Mesendoderm (in vitro differentiated cells): ENCODE results near the gene B3GNT4.

ENCODE experiments used
- DNase-seq: peaks from one replicate; pipeline ENCODE4 v3.0.0; 2013
- H2AK5ac ChIP-seq: 2 replicates; pipeline ENCODE4 v1.6.1; 2013; ENCODE audit warnings: low read length, inconsistent platforms
- H2BK120ac ChIP-seq: 2 replicates; pipeline ENCODE4 v1.6.1; 2013; ENCODE audit warnings: low read depth, mild to moderate bottlenecking, low read length, moderate library complexity, mixed read lengths
- H2BK15ac ChIP-seq: replicated peaks from 2 replicates; pipeline ENCODE4 v1.6.1; 2013; ENCODE audit warnings: low read depth, mild to moderate bottlenecking, moderate library complexity
- H2BK5ac ChIP-seq: 2 replicates; pipeline ENCODE4 v1.6.1; 2013; ENCODE audit warnings: low read length, inconsistent platforms
- H3K18ac ChIP-seq: 2 replicates; pipeline ENCODE4 v1.6.1; 2013; ENCODE audit warnings: mild to moderate bottlenecking, low read length, mixed read lengths
- H3K23ac ChIP-seq: one replicate; pipeline ENCODE4 v1.6.1; 2013; ENCODE audit warnings: low read length
- H3K27ac ChIP-seq: 2 replicates; pipeline ENCODE4 v1.5.1; 2013; ENCODE audit warnings: low read depth, mild to moderate bottlenecking, inconsistent platforms, low read length, moderate library complexity
- H3K27me3 ChIP-seq: 2 replicates; pipeline ENCODE4 v1.6.1; 2013; ENCODE audit warnings: low read length, control low read depth, mild to moderate bottlenecking, inconsistent platforms; ENCODE audit not compliant: insufficient read depth, poor library complexity
- H3K36me3 ChIP-seq: 2 replicates; pipeline ENCODE4 v1.6.1; 2013; ENCODE audit warnings: low read length, inconsistent platforms; ENCODE audit not compliant: control insufficient read depth, insufficient read depth
- H3K4ac ChIP-seq: one replicate; pipeline ENCODE4 v1.6.1; 2013; ENCODE audit warnings: low read depth, mild to moderate bottlenecking, low read length, moderate library complexity
- H3K4me1 ChIP-seq: 2 replicates; pipeline ENCODE4 v1.6.1; 2013; ENCODE audit warnings: low read depth, low read length, inconsistent platforms; ENCODE audit not compliant: control insufficient read depth
- H3K4me2 ChIP-seq: 2 replicates; pipeline ENCODE4 v1.6.1; 2013; ENCODE audit warnings: low read length
- H3K4me3 ChIP-seq: 2 replicates; pipeline ENCODE4 v1.5.1; 2013; ENCODE audit warnings: mild to moderate bottlenecking, low read length
- H3K56ac ChIP-seq: one replicate; pipeline ENCODE4 v1.6.1; 2013; ENCODE audit warnings: low read length
- H3K79me1 ChIP-seq: 2 replicates; pipeline ENCODE4 v1.6.1; 2013; ENCODE audit warnings: low read length, inconsistent platforms
- H3K79me2 ChIP-seq: 2 replicates; pipeline ENCODE4 v1.6.1; 2013; ENCODE audit warnings: mild to moderate bottlenecking, low read length; ENCODE audit not compliant: control insufficient read depth, insufficient read depth
- H3K9ac ChIP-seq: 2 replicates; pipeline ENCODE4 v1.6.1; 2013; ENCODE audit warnings: low read length, inconsistent platforms
- H4K5ac ChIP-seq: one replicate; pipeline ENCODE4 v1.6.1; 2013; ENCODE audit warnings: low read length
- H4K8ac ChIP-seq: one replicate; pipeline ENCODE4 v1.6.1; 2013; ENCODE audit warnings: low read depth, mild to moderate bottlenecking, control low read depth, low read length, moderate library complexity
- WGBS: extraction: QIAGEN DNeasy Blood & Tissue Kit; methylation state at CpG from one replicate; pipeline ENCODE4 v1.1.7; 2013; ENCODE audit warnings: low lambda C conversion rate, missing lambda C conversion rate; ENCODE audit not compliant: insufficient coverage; ENCODE audit errors: extremely low coverage; 5-methylcytosine and 5-hydroxymethylcytosine counted together

B3GNT4 gene

DNA sequence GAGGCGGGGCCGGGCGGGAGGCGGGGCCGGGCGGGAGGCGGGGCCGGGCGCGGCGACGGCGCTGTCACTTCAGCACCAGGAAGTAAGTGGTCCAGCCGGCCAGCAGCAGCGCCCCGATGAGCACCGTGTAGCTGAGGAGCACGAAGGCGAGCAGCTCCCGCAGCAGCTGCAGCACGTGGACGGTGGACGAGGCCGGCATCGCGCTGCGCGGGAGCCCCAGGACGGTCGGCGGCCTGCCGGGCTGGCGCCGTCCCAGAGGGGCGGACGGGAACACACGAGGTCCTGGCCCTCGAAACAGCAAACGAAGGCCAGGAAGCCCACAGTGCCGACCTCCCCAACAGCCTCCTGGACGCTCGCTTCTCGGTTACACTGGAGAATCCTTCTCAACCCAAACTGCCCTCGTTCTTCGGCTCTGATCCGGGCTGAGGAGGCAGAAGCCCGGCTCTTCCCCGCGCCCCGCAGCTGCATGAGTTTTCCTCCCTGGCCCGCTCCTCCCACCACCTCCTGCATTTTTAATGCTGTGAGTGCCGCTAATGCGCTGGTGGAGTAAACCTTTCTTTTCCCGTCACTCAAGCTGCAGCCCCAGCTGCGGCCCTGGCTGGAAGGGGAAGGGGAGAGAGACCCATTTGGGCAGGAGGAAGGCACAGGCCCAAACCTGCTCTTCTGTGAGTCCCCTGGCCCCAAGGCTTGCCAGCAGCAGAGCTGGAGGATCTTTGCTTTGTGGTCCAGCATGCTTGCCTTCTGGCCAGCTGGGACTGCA is 23.0 kb downstream of the B3GNT4 start:
- H3K4me1 ChIP-seq, result peaks cover 6% of the 10 kb centered on the region
- peak overlapping the region; percentile 29 for H3K23ac ChIP-seq
- H3K56ac ChIP-seq, result no peak overlapping the region
- no peak overlapping the region for H3K4me3 ChIP-seq
- peak overlapping the region; percentile 30 for H3K9ac ChIP-seq
- WGBS, result no CpG with 5 or more reads among the region's 55 CpGs
- no peak overlapping the region for H2BK5ac ChIP-seq
- peaks cover 12% of the 10 kb centered on the region for H3K79me1 ChIP-seq
- no peak overlapping the region for H3K27ac ChIP-seq
- H2BK120ac ChIP-seq, result no peak overlapping the region
- no peak overlapping the region for H3K4ac ChIP-seq
- H3K36me3 ChIP-seq, result peaks cover 2% of the 10 kb centered on the region
- peaks cover 23% of the 10 kb centered on the region for H3K79me2 ChIP-seq
- H4K8ac ChIP-seq, result no peak overlapping the region
- no peak overlapping the region for H4K5ac ChIP-seq
- peak overlapping the region; percentile 85 for H3K4me2 ChIP-seq
- no peaks in the 10 kb centered on the region for H3K27me3 ChIP-seq
- DNase-seq, result peak; percentile 2
- H2AK5ac ChIP-seq, result no peak overlapping the region
- H3K18ac ChIP-seq, result no peak overlapping the region
- no peak overlapping the region for H2BK15ac ChIP-seq

GRCh38 chr12:122227341-122227740 is 23.8 kb downstream of the B3GNT4 start:
- no peak overlapping the region for H3K23ac ChIP-seq
- peaks cover 10% of the 10 kb centered on the region for H3K79me1 ChIP-seq
- H3K4me3 ChIP-seq, result no peak overlapping the region
- no peak overlapping the region for H2BK15ac ChIP-seq
- H3K4me2 ChIP-seq, result no peak overlapping the region
- no peak overlapping the region for H4K5ac ChIP-seq
- H3K36me3 ChIP-seq, result no peaks in the 10 kb centered on the region
- no peak overlapping the region for H3K56ac ChIP-seq
- no peak overlapping the region for H2AK5ac ChIP-seq
- DNase-seq, result no peak
- peaks cover 20% of the 10 kb centered on the region for H3K79me2 ChIP-seq
- peaks cover 6% of the 10 kb centered on the region for H3K4me1 ChIP-seq
- no peak overlapping the region for H2BK120ac ChIP-seq
- no peak overlapping the region for H3K18ac ChIP-seq
- no peak overlapping the region for H3K9ac ChIP-seq
- no peak overlapping the region for H2BK5ac ChIP-seq
- no peaks in the 10 kb centered on the region for H3K27me3 ChIP-seq
- H3K4ac ChIP-seq, result no peak overlapping the region
- H4K8ac ChIP-seq, result no peak overlapping the region
- no peak overlapping the region for H3K27ac ChIP-seq
- WGBS, result no CpG with 5 or more reads among the region's 17 CpGs

DNA sequence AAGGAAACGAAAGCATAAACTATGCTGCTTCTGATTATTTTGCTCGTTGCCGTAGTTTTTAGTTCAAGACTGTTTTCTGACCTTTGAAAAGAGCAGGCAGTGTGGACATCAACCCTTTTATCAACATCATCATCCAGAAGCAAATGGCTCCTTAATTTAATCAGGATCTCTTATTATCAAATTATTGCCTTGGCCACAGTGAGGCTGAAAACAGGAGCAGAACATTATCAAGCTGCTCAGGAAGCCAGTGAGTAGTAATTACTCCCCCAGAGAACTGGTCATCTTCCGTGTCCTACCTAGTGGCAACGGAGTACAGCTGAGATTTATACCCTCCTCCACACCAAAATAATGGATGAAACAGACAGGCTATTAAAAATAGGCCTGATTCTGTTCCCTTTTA is 24.6 kb downstream of the B3GNT4 start:
- Histone ChIP-seq H3K4me3 (no peak overlapping the region), H3K23ac (no peak overlapping the region), H2AK5ac (no peak overlapping the region), H3K4me2 (no peak overlapping the region), H4K5ac (no peak overlapping the region), H3K56ac (no peak overlapping the region), H3K4me1 (peaks cover 6% of the 10 kb centered on the region), H2BK5ac (no peak overlapping the region), H3K18ac (no peak overlapping the region), H3K27me3 (no peaks in the 10 kb centered on the region), H3K27ac (no peak overlapping the region), H3K36me3 (no peaks in the 10 kb centered on the region), H3K4ac (no peak overlapping the region), H3K9ac (no peak overlapping the region), H4K8ac (no peak overlapping the region), H2BK15ac (no peak overlapping the region), H3K79me1 (peaks cover 6% of the 10 kb centered on the region), H3K79me2 (peaks cover 15% of the 10 kb centered on the region), H2BK120ac (no peak overlapping the region)
- no CpG with 5 or more reads among the region's 5 CpGs for WGBS
- no peak for DNase-seq

GRCh38 chr12:122230798-122231197 is 27.3 kb downstream of the B3GNT4 start:
- Histone ChIP-seq H2BK15ac (no peak overlapping the region), H3K36me3 (peaks cover 3% of the 10 kb centered on the region), H2BK120ac (no peak overlapping the region), H4K8ac (no peak overlapping the region), H3K4me3 (no peak overlapping the region), H3K27me3 (no peaks in the 10 kb centered on the region), H3K4ac (no peak overlapping the region), H3K18ac (no peak overlapping the region), H4K5ac (no peak overlapping the region), H3K23ac (no peak overlapping the region), H3K27ac (no peak overlapping the region), H3K79me2 (no peaks in the 10 kb centered on the region), H3K56ac (no peak overlapping the region), H3K9ac (no peak overlapping the region), H2AK5ac (no peak overlapping the region), H3K79me1 (no peaks in the 10 kb centered on the region), H3K4me1 (no peaks in the 10 kb centered on the region), H2BK5ac (no peak overlapping the region), H3K4me2 (no peak overlapping the region)
- DNase-seq, result peak; percentile 31
- WGBS, result no CpG with 5 or more reads among the region's 6 CpGs

GRCh38 chr12:122232691-122233090 is 29.2 kb downstream of the B3GNT4 start:
- Histone ChIP-seq H3K36me3 (peaks cover 3% of the 10 kb centered on the region), H3K18ac (no peak overlapping the region), H3K4ac (no peak overlapping the region)

DNA sequence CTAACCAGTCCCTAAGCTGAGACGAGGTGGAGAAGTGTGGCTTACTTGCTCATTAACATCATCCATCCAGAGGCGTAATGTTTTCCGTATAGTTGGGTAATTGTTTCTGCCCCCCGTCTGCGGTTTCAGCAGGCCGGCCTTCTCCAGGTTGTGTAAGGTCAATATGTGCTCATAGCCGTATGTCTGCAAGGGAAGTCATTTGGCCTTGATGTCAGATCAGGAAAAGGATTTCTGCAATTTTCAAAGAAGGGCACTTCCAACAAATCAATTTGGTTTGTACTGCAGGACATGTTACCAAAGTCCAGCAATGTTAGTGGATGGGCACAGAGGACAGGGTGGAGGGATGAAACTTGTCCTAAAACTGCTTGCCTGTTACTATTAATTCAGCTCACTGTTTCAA is 32.2 kb downstream of the B3GNT4 start:
- Histone ChIP-seq H3K4me3 (no peak overlapping the region), H3K56ac (no peak overlapping the region), H2BK5ac (no peak overlapping the region), H3K9ac (no peak overlapping the region), H3K4me2 (no peak overlapping the region), H3K27ac (no peak overlapping the region), H2AK5ac (no peak overlapping the region), H4K8ac (no peak overlapping the region), H3K18ac (no peak overlapping the region), H3K4me1 (no peaks in the 10 kb centered on the region), H2BK15ac (no peak overlapping the region), H4K5ac (no peak overlapping the region), H2BK120ac (no peak overlapping the region), H3K36me3 (peaks cover 3% of the 10 kb centered on the region), H3K79me2 (no peaks in the 10 kb centered on the region), H3K4ac (no peak overlapping the region), H3K79me1 (no peaks in the 10 kb centered on the region), H3K23ac (no peak overlapping the region), H3K27me3 (no peaks in the 10 kb centered on the region)
- no peak for DNase-seq
- WGBS, result no CpG with 5 or more reads among the region's 7 CpGs

More at GRCh38 chr12:122232691-122233090, 29.2 kb downstream of the B3GNT4 start:
- no peak overlapping the region for H2BK120ac ChIP-seq
- no peaks in the 10 kb centered on the region for H3K79me2 ChIP-seq
- H4K8ac ChIP-seq, result no peak overlapping the region
- no peak overlapping the region for H3K27ac ChIP-seq
- no peak overlapping the region for H4K5ac ChIP-seq
- H3K27me3 ChIP-seq, result no peaks in the 10 kb centered on the region
- H2BK5ac ChIP-seq, result no peak overlapping the region
- H3K56ac ChIP-seq, result no peak overlapping the region
- H2BK15ac ChIP-seq, result no peak overlapping the region
- no peaks in the 10 kb centered on the region for H3K4me1 ChIP-seq
- no peak overlapping the region for H3K9ac ChIP-seq
- no peaks in the 10 kb centered on the region for H3K79me1 ChIP-seq
- no peak overlapping the region for H3K4me2 ChIP-seq
- no peak overlapping the region for H3K4me3 ChIP-seq
- no peak overlapping the region for H3K23ac ChIP-seq
- no CpG with 5 or more reads among the region's 10 CpGs for WGBS
- no peak overlapping the region for H2AK5ac ChIP-seq
- no peak for DNase-seq
